SU-DHL-6 (cell line): Measurements from ENCODE around the gene AGRP.

Experiments
- EZH2phosphoT487 ChIP-seq: fragments of 200-600 bp; sonication (generic), shearing (Covaris generic); conservative IDR thresholded peaks from 2 replicates; pipeline ENCODE4 v1.6.1; 2018; ENCODE audit warnings: mild to moderate bottlenecking, antibody characterized with exemption, low read length, moderate library complexity, mixed read lengths
- TF ChIP-seq, protein P1 (sequence below): fragments of 200-600 bp; sonication (generic); IDR thresholded peaks from one replicate; pipeline ENCODE4 v1.5.1; 2017; ENCODE audit warnings: antibody characterized with exemption, mild to moderate bottlenecking, low read length, moderate library complexity; ENCODE audit not compliant: insufficient read depth, poor library complexity, severe bottlenecking

GRCh38 chr16:67444259-67445125, 38.9 kb downstream of the AGRP start:
- TF ChIP-seq, protein P1, sequence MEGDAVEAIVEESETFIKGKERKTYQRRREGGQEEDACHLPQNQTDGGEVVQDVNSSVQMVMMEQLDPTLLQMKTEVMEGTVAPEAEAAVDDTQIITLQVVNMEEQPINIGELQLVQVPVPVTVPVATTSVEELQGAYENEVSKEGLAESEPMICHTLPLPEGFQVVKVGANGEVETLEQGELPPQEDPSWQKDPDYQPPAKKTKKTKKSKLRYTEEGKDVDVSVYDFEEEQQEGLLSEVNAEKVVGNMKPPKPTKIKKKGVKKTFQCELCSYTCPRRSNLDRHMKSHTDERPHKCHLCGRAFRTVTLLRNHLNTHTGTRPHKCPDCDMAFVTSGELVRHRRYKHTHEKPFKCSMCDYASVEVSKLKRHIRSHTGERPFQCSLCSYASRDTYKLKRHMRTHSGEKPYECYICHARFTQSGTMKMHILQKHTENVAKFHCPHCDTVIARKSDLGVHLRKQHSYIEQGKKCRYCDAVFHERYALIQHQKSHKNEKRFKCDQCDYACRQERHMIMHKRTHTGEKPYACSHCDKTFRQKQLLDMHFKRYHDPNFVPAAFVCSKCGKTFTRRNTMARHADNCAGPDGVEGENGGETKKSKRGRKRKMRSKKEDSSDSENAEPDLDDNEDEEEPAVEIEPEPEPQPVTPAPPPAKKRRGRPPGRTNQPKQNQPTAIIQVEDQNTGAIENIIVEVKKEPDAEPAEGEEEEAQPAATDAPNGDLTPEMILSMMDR: no peak
- TF ChIP-seq EZH2phosphoT487: no peak
